ENCODE results near the gene SPAG16.

SPAG16 gene

DNA sequence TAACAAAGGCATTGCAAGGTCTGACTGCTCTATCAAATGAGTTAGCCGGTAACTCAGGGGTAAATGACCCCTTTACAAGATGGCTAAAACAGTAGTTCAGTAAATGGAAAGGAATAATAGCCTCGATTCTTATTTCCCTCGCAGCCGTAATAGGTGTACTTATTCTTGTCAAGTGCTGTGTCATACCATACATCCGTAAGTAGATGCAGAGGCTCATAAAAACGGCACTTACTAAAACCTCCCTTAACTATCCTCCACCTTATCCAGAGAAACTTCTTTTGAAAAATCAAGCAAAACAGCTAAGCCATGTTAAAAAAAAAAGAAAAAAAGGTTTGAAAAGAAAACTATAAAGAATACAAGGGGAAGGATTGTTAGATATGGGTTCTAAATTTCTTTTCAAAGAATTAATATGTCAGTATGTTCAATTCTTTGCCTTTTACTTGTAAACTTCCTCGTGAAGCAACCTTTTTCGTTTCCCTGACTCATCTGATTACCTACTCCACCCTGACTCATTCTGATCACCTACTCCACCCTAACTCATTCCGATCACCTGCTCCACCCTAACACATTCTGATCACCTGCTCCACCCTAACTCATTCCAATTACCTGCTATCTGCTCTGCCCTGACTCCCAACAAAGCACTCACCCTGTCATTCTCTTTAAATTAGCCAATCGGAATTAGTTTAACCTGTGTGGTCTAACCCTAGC lies 127.5 kb downstream of the SPAG16 start:
- DNase-seq: no peak

DNA sequence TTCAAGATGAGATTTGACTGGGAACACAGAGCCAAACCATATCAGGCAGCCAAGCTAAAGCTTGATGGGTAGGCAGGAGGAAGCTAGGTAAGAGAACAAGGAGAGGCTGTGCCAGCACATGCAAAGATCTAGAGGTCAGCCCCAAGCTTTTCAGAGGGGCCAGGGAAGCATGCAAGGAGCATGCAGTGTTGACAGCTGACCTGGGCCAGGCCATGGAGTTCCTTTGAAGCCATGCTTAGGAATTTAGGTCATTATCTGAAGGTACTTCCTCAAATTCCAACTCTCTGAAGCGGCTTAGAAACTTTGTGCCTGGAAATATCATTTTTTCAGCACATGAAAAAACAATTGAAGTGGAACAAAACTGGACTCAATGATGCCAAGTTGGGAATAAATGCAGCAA lies 130.8 kb downstream of the SPAG16 start:
- no peak for DNase-seq

GRCh38 chr2:213416832-213417231 lies 132.6 kb downstream of the SPAG16 start:
- DNase-seq: no peak

- DNase-seq: no peak
Measured at GRCh38 chr2:213419980-213420379, 135.7 kb downstream of the SPAG16 start.

- DNase-seq: no peak
Measured at GRCh38 chr2:213420828-213421385, 136.6 kb downstream of the SPAG16 start.

DNA sequence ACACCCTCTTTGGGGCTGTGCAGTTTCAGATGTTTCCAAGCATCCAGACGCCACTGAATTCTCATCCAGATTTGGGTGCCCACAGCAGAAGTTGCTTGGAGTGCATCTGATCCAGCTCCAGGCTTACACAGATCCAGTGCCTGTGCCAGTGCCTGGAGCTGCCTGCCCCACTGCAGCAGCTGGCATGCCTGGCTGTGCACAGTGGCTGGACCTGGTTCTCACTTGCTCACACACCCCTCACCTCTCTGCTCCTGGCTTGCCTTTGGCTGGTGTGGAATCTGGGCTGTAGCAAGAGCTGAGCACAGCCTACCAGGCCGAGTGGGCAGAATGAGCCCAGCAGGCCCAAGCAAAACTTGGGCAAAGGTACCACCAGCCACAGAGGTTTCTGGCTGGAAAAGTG lies 137.9 kb downstream of the SPAG16 start:
- no peak for DNase-seq

- no peak for DNase-seq
Measured at GRCh38 chr2:213425618-213426017, 141.4 kb downstream of the SPAG16 start.

DNA sequence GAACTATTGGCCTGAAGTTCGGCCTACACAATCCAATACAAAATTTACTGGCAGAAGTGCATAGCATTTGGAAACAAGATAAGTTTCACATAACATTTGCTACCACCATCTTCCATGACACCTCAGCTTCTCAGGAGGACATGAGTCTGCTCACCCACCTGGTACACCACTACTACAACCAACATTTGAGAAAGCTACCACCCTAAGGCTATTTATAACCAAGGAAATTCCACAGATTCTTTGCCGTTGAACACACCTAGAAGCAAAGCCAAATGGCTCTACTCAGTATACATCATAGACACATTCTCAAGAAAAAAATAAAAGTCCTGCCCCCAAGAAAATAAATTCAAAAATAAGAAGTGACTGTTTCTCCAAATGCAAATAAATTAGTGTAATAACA lies 145.3 kb downstream of the SPAG16 start:
- no peak for DNase-seq

DNA sequence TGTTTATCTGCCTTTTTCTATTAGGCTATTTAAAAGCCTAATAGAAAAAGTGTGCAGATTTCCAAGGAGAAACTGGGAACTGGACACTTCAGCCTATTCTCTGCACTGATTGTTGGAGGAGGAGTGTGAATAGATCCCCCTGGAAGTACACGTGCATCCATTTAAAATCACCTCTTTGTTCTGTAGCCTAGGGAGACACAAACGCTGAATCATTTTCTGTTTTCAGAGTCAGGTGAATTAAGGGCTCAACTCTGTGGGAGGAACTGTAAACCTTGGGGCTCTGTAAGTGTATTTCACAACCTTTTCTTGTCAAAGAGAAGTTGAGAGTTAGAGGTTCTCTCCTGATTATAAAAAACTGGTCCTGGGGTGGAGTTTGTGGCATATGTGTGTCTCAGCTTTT lies 159.7 kb downstream of the SPAG16 start:
- no peak for DNase-seq

DNA sequence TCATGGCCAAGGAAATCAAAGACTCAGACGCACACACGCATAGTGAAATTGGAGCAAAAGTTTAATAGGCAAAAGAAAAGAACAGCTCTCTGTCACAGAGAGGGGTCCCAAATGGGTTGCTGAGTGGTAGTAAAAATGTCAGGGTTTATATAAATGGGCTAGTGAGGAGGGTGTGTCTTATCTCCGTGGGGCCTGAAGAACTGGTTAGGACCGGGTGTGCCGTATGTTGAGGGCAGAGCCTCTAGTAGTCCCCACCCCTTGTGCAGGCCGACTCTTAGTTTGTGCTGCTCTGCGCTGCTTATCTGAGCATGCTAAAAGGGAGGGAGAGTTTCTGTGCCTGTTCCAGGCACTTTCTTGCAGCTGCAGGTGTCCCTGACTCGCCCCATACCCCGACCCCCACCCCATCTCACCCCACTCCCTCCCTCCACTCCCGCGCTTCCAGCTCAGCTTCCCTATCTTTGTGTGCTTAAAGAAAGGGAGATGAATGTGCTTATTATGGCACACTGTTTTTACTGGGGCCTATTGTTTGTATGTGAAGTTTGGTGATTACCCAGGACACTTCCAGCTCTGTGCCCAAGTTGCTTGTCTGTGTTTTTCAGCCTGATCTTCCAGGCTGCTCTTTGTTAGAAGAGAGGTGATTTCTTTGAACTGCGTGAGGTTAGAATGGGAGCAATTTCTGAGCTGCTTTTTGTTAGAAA lies 167.4 kb downstream of the SPAG16 start:
- DNase-seq: peak; percentile 78

DNA sequence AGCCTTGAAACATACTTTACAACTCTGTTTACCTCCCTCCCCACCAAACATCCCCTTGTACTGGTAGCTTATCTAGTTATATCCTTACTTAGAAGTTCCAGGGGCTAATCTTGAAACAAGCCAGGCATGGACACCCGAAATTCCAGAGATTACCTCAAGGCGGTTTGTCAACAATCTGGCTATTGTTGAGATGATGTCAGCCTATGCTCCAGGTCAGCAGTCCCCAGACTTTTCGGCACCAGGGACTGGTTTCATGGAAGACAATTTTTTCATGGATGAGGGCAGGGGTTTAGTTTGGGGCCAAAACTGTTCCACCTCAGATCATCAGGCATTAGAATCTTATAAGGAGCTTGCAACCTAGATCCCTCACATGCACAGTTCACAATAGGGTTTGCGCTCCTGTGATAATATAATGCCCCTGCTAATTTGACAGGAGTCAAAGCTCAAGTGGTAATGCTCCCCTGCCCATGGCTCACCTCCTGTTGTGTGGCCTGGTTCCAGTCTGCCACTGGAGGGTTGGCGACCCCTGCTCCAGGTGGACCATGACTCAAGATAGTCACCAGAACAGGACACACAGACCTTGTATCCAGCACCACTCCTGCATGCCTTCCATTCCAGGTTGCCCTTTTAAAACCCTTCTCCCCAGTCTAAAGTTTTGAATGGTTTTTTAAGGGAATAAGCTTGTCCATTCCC lies 171.2 kb downstream of the SPAG16 start:
- DNase-seq: no peak

- DNase-seq: no peak
Measured at GRCh38 chr2:213475433-213475832, 191.2 kb downstream of the SPAG16 start.

DNA sequence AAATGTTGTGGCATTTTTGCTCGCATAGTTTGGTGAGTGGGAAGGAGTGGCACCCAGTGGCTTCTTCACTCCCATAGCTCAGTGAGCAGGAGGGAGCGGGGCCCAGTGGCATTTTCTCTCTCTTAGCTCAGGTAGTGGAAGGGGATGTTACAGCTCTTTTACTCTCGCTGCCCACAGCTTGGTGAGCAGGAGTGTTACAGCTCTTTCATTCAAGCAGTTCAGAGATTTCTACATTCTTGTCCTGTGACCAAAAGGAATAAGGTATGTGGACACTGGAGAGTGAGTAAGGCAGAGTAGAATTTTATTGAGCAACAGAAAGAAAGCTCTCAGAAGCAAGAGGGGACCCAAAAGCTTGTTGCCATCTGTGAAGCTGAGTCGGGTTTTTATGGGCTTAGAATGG lies 192.4 kb downstream of the SPAG16 start:
- DNase-seq: no peak

DNA sequence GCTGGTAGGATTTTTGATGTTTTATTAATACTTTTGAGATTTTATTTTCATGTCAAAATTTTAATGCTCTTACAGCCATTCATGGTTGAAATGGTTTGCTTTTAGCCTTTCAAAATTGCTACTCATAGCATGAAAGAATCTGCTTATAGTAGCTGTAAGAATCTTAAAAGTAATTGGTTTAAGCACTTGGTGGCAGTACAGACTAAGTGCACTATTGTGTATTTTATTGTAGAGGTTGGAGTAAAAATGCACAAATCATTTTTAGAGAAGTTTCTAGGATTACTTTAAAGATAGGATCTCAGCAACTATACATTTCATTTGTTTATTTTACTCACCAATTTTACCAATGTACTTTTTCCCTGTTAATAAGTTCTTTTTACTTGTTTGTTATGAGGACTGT lies 205.8 kb downstream of the SPAG16 start:
- DNase-seq: no peak

DNA sequence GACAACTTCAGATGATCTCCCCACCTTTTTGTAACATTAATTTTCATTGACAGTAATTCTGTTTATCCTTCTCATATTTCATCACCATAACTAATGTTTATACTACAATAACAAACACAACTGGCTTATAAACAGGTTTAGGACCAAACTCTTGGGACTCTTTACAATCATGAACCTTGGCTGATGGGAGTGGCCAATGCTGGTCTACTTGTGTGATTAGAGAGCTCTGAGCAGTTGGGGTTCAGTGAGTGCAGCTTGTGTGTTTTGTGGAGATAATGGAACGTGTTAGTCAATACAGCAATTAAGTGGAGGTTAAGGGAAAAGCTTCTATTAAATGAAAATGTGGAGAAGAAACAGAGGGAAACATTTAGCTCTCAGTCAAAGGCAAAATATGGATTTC lies 207.1 kb downstream of the SPAG16 start:
- no peak for DNase-seq

- no peak for DNase-seq
Measured at GRCh38 chr2:213496226-213496625, 212.0 kb downstream of the SPAG16 start.

DNA sequence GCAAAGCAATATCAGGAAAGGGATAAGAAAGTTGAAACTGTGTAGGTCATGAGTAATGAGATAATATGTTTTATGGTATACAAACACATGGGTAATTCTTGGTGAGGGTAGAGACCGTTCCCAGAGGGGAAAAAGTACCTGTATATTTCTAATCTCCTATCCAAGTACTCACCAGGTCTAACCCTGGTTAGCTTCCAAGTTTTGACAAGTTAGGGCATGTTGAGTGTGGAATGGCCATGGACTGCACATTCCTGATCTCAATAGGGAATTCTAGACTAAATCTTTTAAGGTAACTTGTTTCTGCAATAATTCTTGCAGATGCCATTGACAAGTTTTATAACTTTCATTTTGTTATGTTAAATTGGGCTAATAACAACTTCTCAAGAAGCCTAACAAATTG lies 216.6 kb downstream of the SPAG16 start:
- no peak for DNase-seq

GRCh38 chr2:213524164-213524563 lies 239.9 kb downstream of the SPAG16 start:
- DNase-seq: no peak

DNA sequence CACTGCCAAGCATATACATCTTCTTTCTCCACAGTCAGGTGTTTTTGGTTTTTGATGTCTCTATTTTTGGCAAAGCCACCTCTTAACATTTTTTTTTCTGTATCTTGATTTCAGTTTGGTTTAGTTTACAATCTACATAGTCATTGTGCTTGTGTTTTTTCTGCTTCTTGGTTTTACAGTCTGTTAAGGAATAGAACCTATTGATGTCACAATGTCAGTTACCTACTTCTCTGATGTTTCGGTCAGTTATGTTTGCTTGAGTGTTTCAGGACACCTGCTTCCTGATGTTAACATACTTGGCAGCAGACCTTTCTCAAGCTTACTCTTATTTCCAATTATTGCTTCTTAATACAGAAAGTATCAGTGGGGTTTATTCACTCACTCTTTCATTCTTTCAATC lies 253.3 kb downstream of the SPAG16 start:
- no peak for DNase-seq

- DNase-seq: no peak
Measured at GRCh38 chr2:213544940-213545339, 260.7 kb downstream of the SPAG16 start.

- DNase-seq: peak; percentile 2
Measured at GRCh38 chr2:213545481-213545880, 261.2 kb downstream of the SPAG16 start.

DNA sequence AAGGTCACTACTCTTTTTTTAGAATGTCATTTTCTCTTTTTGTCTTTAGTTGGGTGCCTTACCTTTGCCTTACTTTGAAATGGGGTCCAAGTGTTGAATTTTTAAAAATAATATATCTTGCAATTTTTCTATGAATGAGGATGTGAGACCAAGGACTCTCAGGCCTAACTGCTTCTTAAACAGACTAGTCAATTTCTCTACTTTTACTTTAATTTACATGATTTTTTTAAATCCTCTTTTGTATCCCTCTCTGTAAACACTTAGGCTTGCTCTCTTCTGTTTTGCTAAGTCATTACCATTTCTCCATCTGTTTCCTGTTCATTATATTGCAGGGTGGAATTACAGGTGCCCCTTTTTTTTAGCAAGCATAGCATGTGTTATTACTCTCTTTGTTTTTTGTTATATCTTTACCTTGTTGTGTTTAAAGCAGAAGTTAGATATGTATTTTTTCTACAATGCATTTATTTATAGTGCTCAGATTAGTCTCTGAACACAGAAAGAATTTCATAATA lies 261.8 kb downstream of the SPAG16 start:
- peak; percentile 10 for DNase-seq

GRCh38 chr2:213551526-213551925 lies 267.3 kb downstream of the SPAG16 start:
- DNase-seq: no peak

- no peak for DNase-seq
Measured at GRCh38 chr2:213559053-213559452, 274.8 kb downstream of the SPAG16 start.

Data from hematopoietic multipotent progenitor cell treated with erythropoietin and hydrocortisone succinate and interleukin-3 and kit ligand, for 6 days (in vitro differentiated cells).